Measurements from ENCODE around the gene GC. TPM values are rescaled to one million over a fixed set of nuclear protein-coding genes. Genes with fewer than 3 reads are reported as not detected.

Gene GC
- total RNA-seq, 4 donors from 2014 or later, result not detected

GRCh38 chr4:71773004-71773403 lies 10.9 kb downstream of the GC start:
- TF ChIP-seq CTCF (IDR thresholded peaks at IDR 0.05), result no peak
- TF ChIP-seq EP300 (IDR thresholded peaks at IDR 0.05), result no peak
- TF ChIP-seq POLR2A (IDR thresholded peaks at IDR 0.05), result no peak
- WGBS, 2 donors, result 91 to 95% methylated on average over 2 of the region's 2 CpGs
- H3K27ac ChIP-seq, result no peak overlapping the region
- no peak for DNase-seq (ENCODE audit: low spot score in 2 of 2)
- no peaks in the 10 kb centered on the region for H3K36me3 ChIP-seq
- no peaks in the 10 kb centered on the region for H3K4me1 ChIP-seq
- H3K9me3 ChIP-seq, result no peaks in the 10 kb centered on the region
- H3K4me3 ChIP-seq, result no peak overlapping the region
- H3K27me3 ChIP-seq, result no peaks in the 10 kb centered on the region

GRCh38 chr4:71772592-71772991 lies 11.3 kb downstream of the GC start:
- Histone ChIP-seq H3K4me1 (no peaks in the 10 kb centered on the region), H3K27me3 (no peaks in the 10 kb centered on the region), H3K36me3 (no peaks in the 10 kb centered on the region), H3K4me3 (no peak overlapping the region), H3K9me3 (no peaks in the 10 kb centered on the region), H3K27ac (no peak overlapping the region)
- TF ChIP-seq EP300 (IDR thresholded peaks at IDR 0.05) (no peak), POLR2A (IDR thresholded peaks at IDR 0.05) (no peak), CTCF (IDR thresholded peaks at IDR 0.05) (no peak)
- no peak for DNase-seq (ENCODE audit: low spot score in 2 of 2)

GRCh38 chr4:71771613-71772012 lies 12.3 kb downstream of the GC start:
- no peak overlapping the region for H3K4me3 ChIP-seq
- H3K36me3 ChIP-seq, result no peaks in the 10 kb centered on the region
- TF ChIP-seq EP300 (IDR thresholded peaks at IDR 0.05) (no peak), POLR2A (IDR thresholded peaks at IDR 0.05) (no peak), CTCF (IDR thresholded peaks at IDR 0.05) (no peak)
- H3K27ac ChIP-seq, result no peak overlapping the region
- 66 to 73% methylated on average over 2 of the region's 2 CpGs for WGBS, 2 donors
- H3K9me3 ChIP-seq, result no peaks in the 10 kb centered on the region
- no peaks in the 10 kb centered on the region for H3K4me1 ChIP-seq
- DNase-seq (ENCODE audit: low spot score in 2 of 2), result no peak
- no peaks in the 10 kb centered on the region for H3K27me3 ChIP-seq

- Histone ChIP-seq H3K4me3 (no peak overlapping the region), H3K27me3 (no peaks in the 10 kb centered on the region), H3K36me3 (no peaks in the 10 kb centered on the region), H3K27ac (no peak overlapping the region), H3K4me1 (no peaks in the 10 kb centered on the region), H3K9me3 (no peaks in the 10 kb centered on the region)
- DNase-seq (ENCODE audit: low spot score in 2 of 2), result no peak
- 78 to 86% methylated on average over 3 of the region's 3 CpGs for WGBS, 2 donors
- TF ChIP-seq CTCF (IDR thresholded peaks at IDR 0.05) (no peak), EP300 (IDR thresholded peaks at IDR 0.05) (no peak), POLR2A (IDR thresholded peaks at IDR 0.05) (no peak)
Measured at GRCh38 chr4:71769434-71769833, 14.4 kb downstream of the GC start.

- H3K36me3 ChIP-seq, result no peaks in the 10 kb centered on the region
Measured at GRCh38 chr4:71768123-71768522, 15.8 kb downstream of the GC start.

More at GRCh38 chr4:71768123-71768522, 15.8 kb downstream of the GC start:
- TF ChIP-seq EP300 (IDR thresholded peaks at IDR 0.05) (no peak), CTCF (IDR thresholded peaks at IDR 0.05) (no peak), POLR2A (IDR thresholded peaks at IDR 0.05) (no peak)
- H3K9me3 ChIP-seq, result no peaks in the 10 kb centered on the region
- H3K27ac ChIP-seq, result no peak overlapping the region
- H3K27me3 ChIP-seq, result no peaks in the 10 kb centered on the region
- no peaks in the 10 kb centered on the region for H3K4me1 ChIP-seq
- WGBS, 2 donors, result 72 to 75% methylated on average over 7 of the region's 7 CpGs
- no peak overlapping the region for H3K4me3 ChIP-seq
- no peak for DNase-seq (ENCODE audit: low spot score in 2 of 2)
